GM12878 (cell line): Measurements from ENCODE around the gene SMYD5. TPM values are rescaled to one million over a fixed set of nuclear protein-coding genes. Genes with fewer than 3 reads are reported as not detected.

Experiments used
- ATF3 ChIP-seq: IDR thresholded peaks from 2 replicates; pipeline ENCODE4 v1.6.1; 2011; ENCODE audit warnings: low read depth, mild to moderate bottlenecking, low read length, moderate library complexity, borderline replicate concordance; ENCODE audit errors: extremely low read depth
- CBFB ChIP-seq: IDR thresholded peaks from 2 replicates; pipeline ENCODE4 v1.6.1; 2016; ENCODE audit warnings: antibody characterized with exemption, low read depth
- CHD4 ChIP-seq: fragments of 200-600 bp; sonication (generic); IDR thresholded peaks from 2 replicates; pipeline ENCODE4 v1.6.1; 2016; ENCODE audit warnings: mild to moderate bottlenecking
- E2F4 ChIP-seq: IDR thresholded peaks from 2 replicates; pipeline ENCODE4 v1.6.1; 2012; ENCODE audit warnings: low read depth, low read length, improper control_type of control experiment
- EED ChIP-seq: sonication (generic); IDR thresholded peaks from 2 replicates; pipeline ENCODE4 v1.6.1; 2016; ENCODE audit warnings: antibody characterized with exemption, low read depth
- EGR1 ChIP-seq, 2 experiments: IDR thresholded peaks; 1 replicate in 1 of 2; 2 replicates in 1 of 2; pipeline ENCODE4 v1.6.1; 2011 to 2012; ENCODE audit warnings: low read depth in 2 of 2, low read length in 2 of 2, borderline replicate concordance in 1 of 2, mild to moderate bottlenecking in 1 of 2, moderate library complexity in 1 of 2
- FOXK2 ChIP-seq: fragments of 450-650 bp; IDR thresholded peaks from 2 replicates; pipeline ENCODE4 v1.6.1; 2017; ENCODE audit warnings: mild to moderate bottlenecking, moderate library complexity
- HDAC2 ChIP-seq: fragments of 200-600 bp; sonication (generic); IDR thresholded peaks from 2 replicates; pipeline ENCODE4 v1.6.1; 2017
- IKZF2 ChIP-seq, 2 experiments: fragments of 450-650 bp; IDR thresholded peaks; 2 replicates each; pipeline ENCODE4 v1.6.1; 2017; ENCODE audit warnings: mild to moderate bottlenecking in 2 of 2, moderate library complexity in 2 of 2
- IRF5 ChIP-seq: fragments of 450-650 bp; IDR thresholded peaks from 2 replicates; pipeline ENCODE4 v1.6.1; 2017; ENCODE audit warnings: borderline replicate concordance
- KDM1A ChIP-seq: fragments of 200-600 bp; sonication (generic); IDR thresholded peaks from 2 replicates; pipeline ENCODE4 v1.6.1; 2016; ENCODE audit warnings: borderline replicate concordance
- NFYA ChIP-seq: IDR thresholded peaks from 2 replicates; pipeline ENCODE4 v1.6.1; 2011; ENCODE audit warnings: low read depth, mild to moderate bottlenecking, low read length, improper control_type of control experiment, borderline replicate concordance
- POLR2AphosphoS2 ChIP-seq: IDR thresholded peaks from 2 replicates; pipeline ENCODE4 v1.6.1; 2011; ENCODE audit warnings: low read depth, mild to moderate bottlenecking, low read length, improper control_type of control experiment, moderate library complexity
- SREBF1 ChIP-seq: IDR thresholded peaks from 2 replicates; pipeline ENCODE4 v1.6.1; 2012; ENCODE audit warnings: mild to moderate bottlenecking, low read length
- SRF ChIP-seq, 2 experiments: IDR thresholded peaks; 2 replicates each; pipeline ENCODE4 v1.6.1; 2011; ENCODE audit warnings: low read depth in 2 of 2, low read length in 2 of 2, mild to moderate bottlenecking in 1 of 2, moderate library complexity in 1 of 2
- STAT3 ChIP-seq: IDR thresholded peaks from 2 replicates; pipeline ENCODE4 v1.6.1; 2011; ENCODE audit warnings: low read depth, low read length, improper control_type of control experiment
- SUZ12 ChIP-seq: fragments of 200-600 bp; sonication (generic); IDR thresholded peaks from one replicate; pipeline ENCODE4 v1.6.1; 2018; ENCODE audit warnings: antibody characterized with exemption, mild to moderate bottlenecking; ENCODE audit not compliant: unreplicated experiment
- TAF1 ChIP-seq: IDR thresholded peaks from 2 replicates; pipeline ENCODE4 v1.6.1; 2011; ENCODE audit warnings: mild to moderate bottlenecking, low read depth, low read length, borderline replicate concordance
- TBL1XR1 ChIP-seq: IDR thresholded peaks from 2 replicates; pipeline ENCODE4 v1.6.1; 2012; ENCODE audit warnings: low read depth, low read length, improper control_type of control experiment
- WRNIP1 ChIP-seq: IDR thresholded peaks from 2 replicates; pipeline ENCODE4 v1.6.1; 2011; ENCODE audit warnings: low read depth, low read length, improper control_type of control experiment, borderline replicate concordance
- YBX1 ChIP-seq: fragments of 450-650 bp; IDR thresholded peaks from 2 replicates; pipeline ENCODE4 v1.6.1; 2016; ENCODE audit warnings: antibody characterized with exemption
- ZNF207 ChIP-seq: fragments of 450-650 bp; IDR thresholded peaks from 2 replicates; pipeline ENCODE4 v1.6.1; 2014; ENCODE audit warnings: antibody characterized with exemption, mild to moderate bottlenecking, borderline replicate concordance
- polyA plus RNA-seq, 11 experiments: library from polyadenylated mRNA; depleted of rRNA in 4 of 11; unstranded in 6 of 11; stranded (reverse) in 5 of 11; fragments of >200 nt; fragmentation: Nextera tagmentation in 4 of 11; fragmentation: Illumina TruSeq in 1 of 11; extraction: Ambion mirVana in 4 of 11; extraction: Trizol in 1 of 11; gene quantifications; 1 replicate in 1 of 11; 2 replicates in 10 of 11; pipeline versions ENCODE4 v1.2.1 to v1.2.3, GENCODE V29; 2011 to 2016; ENCODE audit warnings: inconsistent platforms in 2 of 11, missing spikeins in 2 of 11, low read depth in 1 of 11
- total RNA-seq, 4 experiments: library from RNA; depleted of rRNA in 3 of 4; stranded (reverse); fragments of >200 nt in 3 of 4; fragmentation: Illumina TruSeq in 1 of 4; extraction: Trizol in 1 of 4; gene quantifications; 2 replicates each; pipeline versions ENCODE4 v1.2.1 to v1.2.3, GENCODE V29; 2013 to 2021
- TF ChIP-seq, protein P1 (sequence below): fragments of 450-650 bp; formaldehyde crosslinking; IDR thresholded peaks from 2 replicates; pipeline ENCODE4 v1.4.0; 2020; ENCODE audit warnings: mild to moderate bottlenecking, moderate library complexity

SMYD5 gene
- total and polyA plus RNA-seq, 10 of the 15 experiments (the other 5 are each of a cell fraction or from before 2014, with no cell fraction given): 6.1 to 35.3 (median 26.4) TPM

GRCh38 chr2:73233932-73234832 is 20.1 kb downstream of the SMYD5 start, which contains the start of gene CCT7 (continued):
- peak in 1 of 2 experiments; percentile 12; a peak in 2 of 4 replicates for TF ChIP-seq IKZF2 (IDR thresholded peaks at IDR 0.05)
- TF ChIP-seq TBL1XR1: no peak
- no peak for TF ChIP-seq NFYA
- peak; percentile 44 for TF ChIP-seq FOXK2
- peak; percentile 79; the same call in 1 of the 2 replicates for TF ChIP-seq ZNF207
- TF ChIP-seq, protein P1, sequence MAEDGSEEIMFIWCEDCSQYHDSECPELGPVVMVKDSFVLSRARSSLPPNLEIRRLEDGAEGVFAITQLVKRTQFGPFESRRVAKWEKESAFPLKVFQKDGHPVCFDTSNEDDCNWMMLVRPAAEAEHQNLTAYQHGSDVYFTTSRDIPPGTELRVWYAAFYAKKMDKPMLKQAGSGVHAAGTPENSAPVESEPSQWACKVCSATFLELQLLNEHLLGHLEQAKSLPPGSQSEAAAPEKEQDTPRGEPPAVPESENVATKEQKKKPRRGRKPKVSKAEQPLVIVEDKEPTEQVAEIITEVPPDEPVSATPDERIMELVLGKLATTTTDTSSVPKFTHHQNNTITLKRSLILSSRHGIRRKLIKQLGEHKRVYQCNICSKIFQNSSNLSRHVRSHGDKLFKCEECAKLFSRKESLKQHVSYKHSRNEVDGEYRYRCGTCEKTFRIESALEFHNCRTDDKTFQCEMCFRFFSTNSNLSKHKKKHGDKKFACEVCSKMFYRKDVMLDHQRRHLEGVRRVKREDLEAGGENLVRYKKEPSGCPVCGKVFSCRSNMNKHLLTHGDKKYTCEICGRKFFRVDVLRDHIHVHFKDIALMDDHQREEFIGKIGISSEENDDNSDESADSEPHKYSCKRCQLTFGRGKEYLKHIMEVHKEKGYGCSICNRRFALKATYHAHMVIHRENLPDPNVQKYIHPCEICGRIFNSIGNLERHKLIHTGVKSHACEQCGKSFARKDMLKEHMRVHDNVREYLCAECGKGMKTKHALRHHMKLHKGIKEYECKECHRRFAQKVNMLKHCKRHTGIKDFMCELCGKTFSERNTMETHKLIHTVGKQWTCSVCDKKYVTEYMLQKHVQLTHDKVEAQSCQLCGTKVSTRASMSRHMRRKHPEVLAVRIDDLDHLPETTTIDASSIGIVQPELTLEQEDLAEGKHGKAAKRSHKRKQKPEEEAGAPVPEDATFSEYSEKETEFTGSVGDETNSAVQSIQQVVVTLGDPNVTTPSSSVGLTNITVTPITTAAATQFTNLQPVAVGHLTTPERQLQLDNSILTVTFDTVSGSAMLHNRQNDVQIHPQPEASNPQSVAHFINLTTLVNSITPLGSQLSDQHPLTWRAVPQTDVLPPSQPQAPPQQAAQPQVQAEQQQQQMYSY: no peak
- TF ChIP-seq EGR1 (IDR thresholded peaks at IDR 0.05; ENCODE audit: borderline replicate concordance in 1 of 2, low read depth in 2 of 2, low read length in 2 of 2): peak in 1 of 2 experiments; percentile 52; a peak in 2 of 3 replicates
- no peak for TF ChIP-seq KDM1A
- no peak for TF ChIP-seq SUZ12
- no peak for TF ChIP-seq IRF5
- no peak for TF ChIP-seq STAT3
- no peak for TF ChIP-seq WRNIP1
- TF ChIP-seq CHD4: no peak
- TF ChIP-seq ATF3: no peak
- peak; percentile 13; the same call in 1 of the 2 replicates for TF ChIP-seq EED
- no peak for TF ChIP-seq SREBF1
- TF ChIP-seq CBFB: peak; percentile 90
- TF ChIP-seq POLR2AphosphoS2: peak; percentile 91
- no peak for TF ChIP-seq E2F4
- no peak for TF ChIP-seq YBX1
- peak; percentile 99 for TF ChIP-seq TAF1
- TF ChIP-seq SRF (IDR thresholded peaks at IDR 0.05; ENCODE audit: low read depth in 2 of 2, low read length in 2 of 2): peak in 1 of 2 experiments; percentile 60; a peak in 1 of 4 replicates
- no peak for TF ChIP-seq HDAC2
